ENCODE data around the gene ABCB8. TPM values are rescaled to one million over a fixed set of nuclear protein-coding genes. Genes with fewer than 3 reads are reported as not detected.

Gene ABCB8
- total and polyA plus RNA-seq, 4 donors = 12.4 to 30.2 (median 22.5) TPM

GRCh38 chr7:151091431-151091830, 63.2 kb downstream of the ABCB8 start:
- Histone ChIP-seq H3K9me3 (ENCODE audit: control insufficient read depth in 4 of 4, low read length in 3 of 4) (no peaks in the 10 kb centered on the region), H3K27ac (ENCODE audit: low read depth in 1 of 2, low read length in 2 of 2) (no peak overlapping the region), H3K27me3 (ENCODE audit: control insufficient read depth in 4 of 4, insufficient read depth in 4 of 4, low read length in 3 of 4) (no peaks in the 10 kb centered on the region), H3K4me1 (ENCODE audit: control insufficient read depth in 4 of 4, insufficient read depth in 4 of 4, low read length in 3 of 4) (peaks cover 10 to 42% (median 30%) of the 10 kb centered on the region in 4 donors), H3K4me3 (ENCODE audit: low read depth in 1 of 3, low read length in 3 of 3) (no peak overlapping the region), H3K9ac (ENCODE audit: low read depth in 1 of 2, low read length in 2 of 2) (no peak overlapping the region), H3K36me3 (ENCODE audit: control insufficient read depth in 4 of 4, insufficient read depth in 3 of 4, low read depth in 1 of 4, low read length in 3 of 4) (peaks cover 0 to 2% (median 0%) of the 10 kb centered on the region in 4 donors)
- TF ChIP-seq HNF4G (IDR thresholded peaks at IDR 0.05) = no peak
- TF ChIP-seq RAD21 (IDR thresholded peaks at IDR 0.05) = peak in 1 of 2 donors; percentile 42
- peak; percentile 90 for TF ChIP-seq NR2F2 (IDR thresholded peaks at IDR 0.05)
- peak; percentile 25 for TF ChIP-seq CTCF (IDR thresholded peaks at IDR 0.05; ENCODE audit: low read depth, low read length, missing input control)
- TF ChIP-seq HNF4A (conservative IDR thresholded peaks at IDR 0.05) = no peak
- 55% methylated on average over 6 of the region's 6 CpGs for WGBS
- no peak for DNase-seq (ENCODE audit: low spot score)

- Histone ChIP-seq H3K9me3 (ENCODE audit: control insufficient read depth in 4 of 4, low read length in 3 of 4) (no peaks in the 10 kb centered on the region), H3K4me3 (ENCODE audit: low read depth in 1 of 3, low read length in 3 of 3) (no peak overlapping the region), H3K27ac (ENCODE audit: low read depth in 1 of 2, low read length in 2 of 2) (no peak overlapping the region), H3K4me1 (ENCODE audit: control insufficient read depth in 4 of 4, insufficient read depth in 4 of 4, low read length in 3 of 4) (peaks cover 10 to 42% (median 30%) of the 10 kb centered on the region in 4 donors), H3K27me3 (ENCODE audit: control insufficient read depth in 4 of 4, insufficient read depth in 4 of 4, low read length in 3 of 4) (no peaks in the 10 kb centered on the region), H3K36me3 (ENCODE audit: control insufficient read depth in 4 of 4, insufficient read depth in 3 of 4, low read depth in 1 of 4, low read length in 3 of 4) (peaks cover 0 to 2% (median 0%) of the 10 kb centered on the region in 4 donors), H3K9ac (ENCODE audit: low read depth in 1 of 2, low read length in 2 of 2) (no peak overlapping the region)
- 93% methylated on average over 14 of the region's 14 CpGs for WGBS
- no peak for TF ChIP-seq FOXA2 (IDR thresholded peaks at IDR 0.05)
- TF ChIP-seq HNF4G (IDR thresholded peaks at IDR 0.05) = no peak
- no peak for DNase-seq (ENCODE audit: low spot score)
Observed at GRCh38 chr7:151091988-151092387, 63.7 kb downstream of the ABCB8 start.

GRCh38 chr7:151093748-151094147, 65.5 kb downstream of the ABCB8 start:
- Histone ChIP-seq H3K4me1 (ENCODE audit: control insufficient read depth in 4 of 4, insufficient read depth in 4 of 4, low read length in 3 of 4) (peaks cover 3 to 31% (median 20%) of the 10 kb centered on the region in 4 donors), H3K36me3 (ENCODE audit: control insufficient read depth in 4 of 4, insufficient read depth in 3 of 4, low read depth in 1 of 4, low read length in 3 of 4) (peaks cover 0 to 2% (median 0%) of the 10 kb centered on the region in 4 donors), H3K4me3 (ENCODE audit: low read depth in 1 of 3, low read length in 3 of 3) (no peak overlapping the region), H3K27ac (ENCODE audit: low read depth in 1 of 2, low read length in 2 of 2) (no peak overlapping the region), H3K9ac (ENCODE audit: low read depth in 1 of 2, low read length in 2 of 2) (no peak overlapping the region), H3K27me3 (ENCODE audit: control insufficient read depth in 4 of 4, insufficient read depth in 4 of 4, low read length in 3 of 4) (no peaks in the 10 kb centered on the region), H3K9me3 (ENCODE audit: control insufficient read depth in 4 of 4, low read length in 3 of 4) (no peaks in the 10 kb centered on the region)
- 96% methylated on average over 6 of the region's 6 CpGs for WGBS
- TF ChIP-seq CTCF (IDR thresholded peaks at IDR 0.05; ENCODE audit: low read depth, low read length, missing input control) (no peak), FOXA1 (IDR thresholded peaks at IDR 0.05) (no peak), ZBTB33 (IDR thresholded peaks at IDR 0.05) (no peak), FOXA2 (IDR thresholded peaks at IDR 0.05) (no peak), YY1 (IDR thresholded peaks at IDR 0.05) (no peak), ATF3 (IDR thresholded peaks at IDR 0.05) (no peak)
- no peak for DNase-seq (ENCODE audit: low spot score)

Data from liver (tissue), 9 donors.